GM12801 (cell line): ENCODE measurements around the gene SETBP1.

Experiments used
- CTCF ChIP-seq: IDR thresholded peaks from one replicate; pipeline ENCODE4 v1.5.1; 2011; ENCODE audit warnings: control low read depth; ENCODE audit not compliant: insufficient read length; ENCODE audit errors: extremely low read depth

SETBP1 gene

GRCh38 chr18:44680273-44681075 lies at the start of gene SETBP1:
TSS of gene SETBP1 (plus strand) at chr18:44680888. CDS start at chr18:44701347, 20,459 bp downstream.
- TF ChIP-seq CTCF, result no peak

- no peak for TF ChIP-seq CTCF
Measured at GRCh38 chr18:44632469-44633145, 48.1 kb upstream of the SETBP1 start.

- TF ChIP-seq CTCF, result no peak
Measured at GRCh38 chr18:44635546-44635945, 45.1 kb upstream of the SETBP1 start.

GRCh38 chr18:44636241-44636640 lies 44.4 kb upstream of the SETBP1 start:
- TF ChIP-seq CTCF, result no peak

- TF ChIP-seq CTCF, result no peak
Measured at GRCh38 chr18:44637210-44638033, 43.3 kb upstream of the SETBP1 start.

- no peak for TF ChIP-seq CTCF
Measured at GRCh38 chr18:44638034-44638540, 42.6 kb upstream of the SETBP1 start.

- TF ChIP-seq CTCF, result no peak
Measured at GRCh38 chr18:44638811-44639210, 41.9 kb upstream of the SETBP1 start.
